ENCODE data around the gene UBA7.

The UBA7 gene

DNA sequence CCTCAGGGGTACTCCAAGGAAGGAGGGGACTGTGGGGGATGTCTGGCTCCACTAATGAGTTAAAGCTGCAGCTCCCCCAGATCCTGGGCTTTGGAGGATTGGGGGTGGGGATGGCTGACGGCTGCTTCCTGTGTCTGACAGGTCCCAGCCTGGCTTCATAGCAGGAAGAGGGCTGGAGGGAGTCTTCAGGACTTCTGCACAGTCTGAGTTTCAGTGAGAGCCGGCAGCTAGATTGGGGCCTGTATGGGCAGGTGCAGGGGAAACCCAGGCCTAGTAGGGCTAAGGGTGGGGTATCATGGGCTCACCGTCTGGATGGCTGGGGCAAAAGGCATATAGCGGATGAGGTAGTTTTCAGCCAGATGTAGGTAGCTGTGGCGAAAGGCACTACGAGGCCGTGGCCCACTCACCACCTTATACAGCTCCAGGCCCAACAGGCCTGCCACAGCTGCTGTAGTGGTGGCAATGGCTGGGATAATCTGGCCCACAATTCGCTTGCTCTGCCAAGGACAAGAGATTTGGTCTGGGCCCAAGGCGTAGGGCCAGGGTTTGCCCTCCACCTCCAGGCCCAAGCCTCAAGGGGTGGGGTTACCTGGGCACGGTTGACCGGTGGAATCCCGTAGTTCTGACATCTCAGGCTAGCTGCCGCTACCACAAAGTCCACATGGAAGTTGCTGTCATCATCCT is 6.2 kb downstream of the UBA7 start:
- no peak for DNase-seq
- no peak overlapping the region for H3K4me3 ChIP-seq
- H3K9me3 ChIP-seq = no peaks in the 10 kb centered on the region
- peaks cover 8 to 50% (median 29%) of the 10 kb centered on the region in 3 donors for H3K36me3 ChIP-seq
- H3K27me3 ChIP-seq = no peaks in the 10 kb centered on the region
- peaks cover 22 to 56% (median 39%) of the 10 kb centered on the region in 4 donors for H3K4me1 ChIP-seq
- TF ChIP-seq, protein P1, sequence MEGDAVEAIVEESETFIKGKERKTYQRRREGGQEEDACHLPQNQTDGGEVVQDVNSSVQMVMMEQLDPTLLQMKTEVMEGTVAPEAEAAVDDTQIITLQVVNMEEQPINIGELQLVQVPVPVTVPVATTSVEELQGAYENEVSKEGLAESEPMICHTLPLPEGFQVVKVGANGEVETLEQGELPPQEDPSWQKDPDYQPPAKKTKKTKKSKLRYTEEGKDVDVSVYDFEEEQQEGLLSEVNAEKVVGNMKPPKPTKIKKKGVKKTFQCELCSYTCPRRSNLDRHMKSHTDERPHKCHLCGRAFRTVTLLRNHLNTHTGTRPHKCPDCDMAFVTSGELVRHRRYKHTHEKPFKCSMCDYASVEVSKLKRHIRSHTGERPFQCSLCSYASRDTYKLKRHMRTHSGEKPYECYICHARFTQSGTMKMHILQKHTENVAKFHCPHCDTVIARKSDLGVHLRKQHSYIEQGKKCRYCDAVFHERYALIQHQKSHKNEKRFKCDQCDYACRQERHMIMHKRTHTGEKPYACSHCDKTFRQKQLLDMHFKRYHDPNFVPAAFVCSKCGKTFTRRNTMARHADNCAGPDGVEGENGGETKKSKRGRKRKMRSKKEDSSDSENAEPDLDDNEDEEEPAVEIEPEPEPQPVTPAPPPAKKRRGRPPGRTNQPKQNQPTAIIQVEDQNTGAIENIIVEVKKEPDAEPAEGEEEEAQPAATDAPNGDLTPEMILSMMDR (IDR thresholded peaks at IDR 0.05) = no peak
- intact Hi-C loops (cut with DNase I; ENCODE audit: low total_unique reads) = no loop called here
- peak overlapping the region; percentile 87 to 98 for H3K27ac ChIP-seq

DNA sequence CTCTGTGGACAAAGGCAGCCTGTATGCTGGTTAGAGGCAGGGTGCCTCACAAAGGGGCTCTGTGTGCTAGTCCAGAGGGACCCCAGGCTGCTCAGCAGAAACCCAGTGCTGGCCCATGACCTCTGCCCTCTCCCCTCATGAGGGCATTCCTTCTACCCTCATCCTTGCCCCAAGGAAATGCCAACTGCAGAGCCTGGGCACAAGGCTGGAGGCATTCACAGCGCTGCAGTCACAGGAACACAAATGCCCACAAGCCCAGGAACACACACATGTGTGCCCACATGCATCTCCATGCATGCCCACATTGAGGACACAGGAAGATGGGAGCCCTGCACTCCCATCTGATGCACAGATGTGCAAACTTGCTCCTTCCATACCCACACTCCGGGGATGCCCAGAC is 6.9 kb downstream of the UBA7 start:
- Histone ChIP-seq H3K27ac (peak overlapping the region; percentile 87 to 98), H3K9me3 (no peaks in the 10 kb centered on the region), H3K4me3 (no peak overlapping the region), H3K36me3 (peaks cover 8 to 42% (median 28%) of the 10 kb centered on the region in 3 donors), H3K4me1 (peaks cover 22 to 49% (median 34%) of the 10 kb centered on the region in 4 donors), H3K27me3 (no peaks in the 10 kb centered on the region)
- intact Hi-C loops (cut with DNase I; ENCODE audit: low total_unique reads) = no loop called here
- DNase-seq = no peak
- TF ChIP-seq, protein P1 (IDR thresholded peaks at IDR 0.05) = no peak

DNA sequence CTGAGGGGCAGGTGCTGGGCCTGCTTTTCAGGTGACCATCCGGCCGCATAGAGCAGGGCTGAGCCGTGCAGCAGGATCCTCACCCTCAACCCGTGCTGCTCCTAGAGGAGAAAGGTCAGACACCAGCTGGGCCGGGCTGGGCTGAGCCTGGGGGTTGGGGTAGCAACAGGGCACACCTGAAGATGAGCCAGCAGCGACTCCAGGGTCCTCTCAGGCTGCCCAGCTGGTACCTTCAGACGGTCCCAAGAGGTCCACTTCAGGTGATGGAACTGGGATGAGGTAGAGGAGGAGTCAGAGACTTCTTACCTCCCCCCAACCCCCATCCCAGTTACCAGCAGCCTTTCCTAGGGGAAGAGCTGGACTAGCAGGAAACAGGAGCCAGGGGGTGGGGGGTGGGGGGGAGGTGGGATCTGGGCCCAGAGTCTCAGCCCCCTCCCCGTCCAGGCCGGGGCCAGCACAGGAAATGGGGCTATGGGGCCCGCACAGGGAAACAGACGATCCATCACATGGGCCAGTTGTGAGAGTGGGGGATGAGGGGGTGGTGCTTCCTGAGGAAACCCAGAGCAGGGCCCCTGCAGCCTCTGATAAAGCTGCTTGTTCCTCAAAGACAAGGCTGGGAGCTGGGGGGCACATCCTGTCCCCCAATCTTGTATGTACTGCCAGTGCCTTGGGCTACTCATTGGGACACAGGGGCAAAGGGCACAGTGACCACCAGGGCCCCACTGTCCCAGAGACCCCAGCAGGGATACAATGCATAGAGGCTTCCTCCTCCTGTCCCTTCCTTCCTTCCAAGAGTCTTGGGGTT is 7.7 kb downstream of the UBA7 start:
- intact Hi-C loops (cut with DNase I; ENCODE audit: low total_unique reads) = no loop called here
- no peaks in the 10 kb centered on the region for H3K27me3 ChIP-seq
- no peaks in the 10 kb centered on the region for H3K9me3 ChIP-seq
- TF ChIP-seq, protein P1 (IDR thresholded peaks at IDR 0.05) = no peak
- H3K36me3 ChIP-seq = peaks cover 8 to 35% (median 21%) of the 10 kb centered on the region in 3 donors
- H3K4me3 ChIP-seq = peak overlapping the region in 1 of 2 donors; percentile 92
- H3K4me1 ChIP-seq = peaks cover 22 to 46% (median 32%) of the 10 kb centered on the region in 4 donors
- peak overlapping the region; percentile 87 to 98 for H3K27ac ChIP-seq
- DNase-seq = no peak

DNA sequence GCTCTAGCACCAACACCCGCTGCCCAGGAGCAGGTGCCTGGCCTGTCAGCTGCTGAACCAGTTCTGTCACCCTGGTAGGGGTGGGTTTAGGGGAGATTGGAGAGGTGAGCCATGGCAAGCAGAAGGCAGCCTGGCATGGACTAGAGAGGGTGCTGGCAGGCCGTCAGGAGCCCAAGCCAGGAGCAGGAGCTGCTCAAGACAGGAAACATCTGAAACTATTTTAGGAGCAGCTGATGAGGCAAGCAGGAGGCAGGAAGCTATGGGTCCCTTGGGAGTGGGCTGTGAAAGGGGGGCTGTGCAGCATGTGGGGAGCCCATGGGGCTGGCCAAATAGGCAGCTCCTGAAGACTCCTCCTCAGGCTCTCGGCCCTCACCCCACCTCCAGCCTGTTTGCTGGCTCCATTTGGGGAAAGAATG is 8.4 kb downstream of the UBA7 start:
- Histone ChIP-seq H3K4me3 (peak overlapping the region; percentile 0 to 92), H3K36me3 (peaks cover 8 to 28% (median 14%) of the 10 kb centered on the region in 3 donors), H3K27me3 (no peaks in the 10 kb centered on the region), H3K4me1 (peaks cover 22 to 46% (median 33%) of the 10 kb centered on the region in 4 donors), H3K27ac (peak overlapping the region; percentile 87 to 98), H3K9me3 (no peaks in the 10 kb centered on the region)
- intact Hi-C loops (cut with DNase I; ENCODE audit: low total_unique reads) = no loop called here
- peak; percentile 92 to 98 for DNase-seq
- TF ChIP-seq, protein P1 (IDR thresholded peaks at IDR 0.05) = no peak

DNA sequence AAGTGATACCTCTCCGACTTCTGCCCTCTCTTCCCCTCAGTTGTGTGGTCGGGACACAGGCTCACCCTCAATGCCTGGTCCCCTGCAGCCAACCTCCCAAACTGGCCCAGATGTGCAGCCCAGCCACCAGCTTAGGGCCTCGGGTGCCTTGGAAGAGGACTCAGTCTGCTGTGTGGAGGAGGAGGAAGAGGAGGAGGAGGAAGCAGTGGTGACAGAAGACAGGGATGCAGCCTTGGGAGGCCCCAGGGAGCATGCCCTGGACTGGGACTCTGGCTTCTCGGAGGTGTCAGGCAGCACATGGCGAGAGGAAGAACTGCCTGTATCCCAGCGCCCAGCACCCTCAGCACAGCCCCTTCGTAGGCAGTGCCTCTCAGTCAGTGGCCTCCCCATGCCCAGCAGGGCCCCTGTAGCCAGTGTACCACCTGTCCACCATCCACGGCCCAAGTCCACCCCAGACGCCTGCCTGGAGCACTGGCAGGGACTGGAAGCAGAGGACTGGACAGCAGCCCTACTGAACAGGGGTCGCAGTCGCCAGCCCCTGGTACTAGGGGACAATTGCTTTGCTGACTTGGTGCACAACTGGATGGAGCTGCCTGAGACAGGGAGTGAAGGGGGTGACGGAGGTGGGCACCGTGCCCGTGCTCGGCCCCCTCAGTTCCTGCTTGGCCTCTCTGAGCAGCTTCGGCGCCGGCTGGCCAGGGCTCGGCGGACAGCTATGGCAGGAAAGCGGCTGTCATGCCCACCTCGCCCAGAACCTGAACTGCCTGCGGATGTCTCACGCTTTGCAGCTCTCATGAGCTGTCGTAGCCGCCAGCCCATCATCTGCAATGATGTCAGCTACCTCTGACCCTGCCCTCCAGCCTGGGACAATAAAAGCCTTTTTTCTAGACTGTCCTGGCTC is 9.4 kb downstream of the UBA7 start:
- TF ChIP-seq, protein P1 (IDR thresholded peaks at IDR 0.05) = no peak
- intact Hi-C loops (cut with DNase I; ENCODE audit: low total_unique reads) = no loop called here
- no peaks in the 10 kb centered on the region for H3K9me3 ChIP-seq
- no peaks in the 10 kb centered on the region for H3K27me3 ChIP-seq
- peaks cover under 1 to 18% (median 4%) of the 10 kb centered on the region in 3 donors for H3K36me3 ChIP-seq
- H3K27ac ChIP-seq = peak overlapping the region; percentile 87 to 98
- no peak for DNase-seq
- peak overlapping the region; percentile 79 to 92 for H3K4me3 ChIP-seq
- peaks cover 22 to 46% (median 41%) of the 10 kb centered on the region in 4 donors for H3K4me1 ChIP-seq
